GM12864 (cell line): ENCODE measurements around the gene TARS2.

ENCODE experiments used
- DNase-seq: peaks from one replicate; pipeline ENCODE4 v3.0.0-alpha.2; 2011; ENCODE audit warnings: low read depth
- H3K4me3 ChIP-seq: 2 replicates; pipeline ENCODE4 v1.5.1; 2011; ENCODE audit warnings: mild to moderate bottlenecking, low read depth, low read length, control low read depth
- TF ChIP-seq, protein P1 (sequence below): IDR thresholded peaks from 2 replicates; pipeline ENCODE4 v1.5.1; 2011; ENCODE audit warnings: low read depth, mild to moderate bottlenecking, moderate library complexity, low read length, control low read depth, inconsistent platforms; ENCODE audit errors: missing control alignments

The TARS2 gene

DNA sequence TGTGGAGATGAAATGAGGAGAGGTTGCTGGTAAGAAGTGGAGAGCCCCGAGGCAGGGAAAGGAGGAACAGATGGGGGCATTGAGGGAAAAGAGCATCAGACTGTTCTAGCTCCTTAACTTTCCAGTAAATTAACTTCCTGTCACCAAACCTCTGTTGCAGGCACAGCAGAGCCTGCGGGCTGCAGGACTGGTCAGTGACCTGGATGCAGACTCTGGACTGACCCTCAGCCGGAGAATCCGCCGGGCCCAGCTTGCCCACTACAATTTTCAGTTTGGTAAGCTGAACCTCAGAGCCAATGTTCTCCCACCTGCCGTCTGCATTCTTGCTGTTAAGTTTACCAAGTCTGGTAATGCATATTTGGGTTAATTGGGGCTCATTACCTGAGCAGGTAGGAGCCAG is 18.2 kb downstream of the TARS2 start:
- DNase-seq: no peak
- H3K4me3 ChIP-seq: no peak overlapping the region
- TF ChIP-seq, protein P1, sequence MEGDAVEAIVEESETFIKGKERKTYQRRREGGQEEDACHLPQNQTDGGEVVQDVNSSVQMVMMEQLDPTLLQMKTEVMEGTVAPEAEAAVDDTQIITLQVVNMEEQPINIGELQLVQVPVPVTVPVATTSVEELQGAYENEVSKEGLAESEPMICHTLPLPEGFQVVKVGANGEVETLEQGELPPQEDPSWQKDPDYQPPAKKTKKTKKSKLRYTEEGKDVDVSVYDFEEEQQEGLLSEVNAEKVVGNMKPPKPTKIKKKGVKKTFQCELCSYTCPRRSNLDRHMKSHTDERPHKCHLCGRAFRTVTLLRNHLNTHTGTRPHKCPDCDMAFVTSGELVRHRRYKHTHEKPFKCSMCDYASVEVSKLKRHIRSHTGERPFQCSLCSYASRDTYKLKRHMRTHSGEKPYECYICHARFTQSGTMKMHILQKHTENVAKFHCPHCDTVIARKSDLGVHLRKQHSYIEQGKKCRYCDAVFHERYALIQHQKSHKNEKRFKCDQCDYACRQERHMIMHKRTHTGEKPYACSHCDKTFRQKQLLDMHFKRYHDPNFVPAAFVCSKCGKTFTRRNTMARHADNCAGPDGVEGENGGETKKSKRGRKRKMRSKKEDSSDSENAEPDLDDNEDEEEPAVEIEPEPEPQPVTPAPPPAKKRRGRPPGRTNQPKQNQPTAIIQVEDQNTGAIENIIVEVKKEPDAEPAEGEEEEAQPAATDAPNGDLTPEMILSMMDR: no peak

DNA sequence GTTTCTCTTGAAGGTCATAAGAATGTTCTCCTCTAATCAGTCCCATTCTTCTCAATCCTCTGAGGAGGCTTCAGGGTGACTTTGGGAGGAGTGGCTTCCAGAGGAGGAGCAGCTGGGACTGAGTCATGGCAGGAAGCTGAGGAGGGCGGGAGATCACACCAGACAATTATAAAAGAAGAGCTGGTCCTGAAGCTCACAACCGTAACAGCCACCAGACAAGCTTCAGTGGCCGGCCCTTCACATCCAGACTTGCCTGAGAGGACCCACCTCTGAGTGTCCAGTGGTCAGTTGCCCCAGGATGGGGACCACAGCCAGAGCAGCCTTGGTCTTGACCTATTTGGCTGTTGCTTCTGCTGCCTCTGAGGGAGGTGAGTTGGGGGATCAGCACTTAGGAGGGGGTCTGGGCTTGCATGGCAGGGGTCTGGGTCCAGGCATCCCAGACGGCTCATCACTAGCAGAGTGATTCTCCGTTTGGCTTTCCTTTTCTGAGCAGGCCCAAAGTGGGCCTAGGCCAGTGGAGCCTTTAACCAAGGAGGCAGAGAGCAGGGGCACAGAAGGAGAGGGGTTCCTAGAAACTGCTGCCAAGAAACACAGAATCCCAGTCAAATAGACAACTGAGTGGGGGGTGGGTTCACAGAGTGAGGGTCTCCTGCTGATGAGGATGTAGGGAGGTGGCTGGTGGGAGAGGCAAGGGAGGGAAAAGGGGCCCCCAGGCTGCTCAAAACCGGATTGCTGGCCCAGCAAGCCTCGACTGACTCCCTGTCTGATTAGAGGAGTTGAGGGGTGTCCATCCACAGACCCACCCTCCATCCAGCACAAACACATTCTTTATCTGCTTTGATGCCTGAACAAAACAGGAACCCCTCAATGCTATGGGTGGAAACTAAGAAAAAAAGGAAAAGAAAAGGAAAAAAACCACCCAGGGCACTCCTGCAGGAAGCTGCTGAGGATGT is 21.0 kb downstream of the TARS2 start, which contains the start of gene ECM1:
Gene ECM1, plus strand, starts transcription at position 198 of the 953 bp plus-strand sequence. Its CDS starts 101 bp downstream, at position 299.
- H3K4me3 ChIP-seq: no peak within 1 kb of the TSS
- no peak for DNase-seq
- TF ChIP-seq, protein P1: no peak

DNA sequence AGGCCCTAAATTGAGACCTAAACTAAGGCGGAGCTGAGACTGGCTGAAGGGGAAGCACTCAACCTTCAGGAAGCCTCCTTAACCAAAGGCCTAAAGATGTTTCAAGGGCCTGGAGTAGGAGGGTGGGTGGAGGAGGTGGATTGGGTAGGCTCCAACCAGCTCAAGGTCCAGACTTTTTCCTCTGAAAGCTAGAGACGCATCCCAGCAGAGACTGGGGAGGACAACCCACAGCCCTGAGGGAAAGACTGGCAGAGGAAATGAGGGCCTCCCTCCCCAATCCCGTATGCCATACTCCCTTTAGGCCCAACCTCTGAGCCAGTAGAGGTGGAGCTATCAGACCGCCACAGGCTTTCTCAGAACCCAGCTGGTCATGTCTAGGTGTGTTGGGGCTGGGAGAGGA is 21.8 kb downstream of the TARS2 start:
- TF ChIP-seq, protein P1: no peak
- H3K4me3 ChIP-seq: no peak overlapping the region
- DNase-seq: no peak

DNA sequence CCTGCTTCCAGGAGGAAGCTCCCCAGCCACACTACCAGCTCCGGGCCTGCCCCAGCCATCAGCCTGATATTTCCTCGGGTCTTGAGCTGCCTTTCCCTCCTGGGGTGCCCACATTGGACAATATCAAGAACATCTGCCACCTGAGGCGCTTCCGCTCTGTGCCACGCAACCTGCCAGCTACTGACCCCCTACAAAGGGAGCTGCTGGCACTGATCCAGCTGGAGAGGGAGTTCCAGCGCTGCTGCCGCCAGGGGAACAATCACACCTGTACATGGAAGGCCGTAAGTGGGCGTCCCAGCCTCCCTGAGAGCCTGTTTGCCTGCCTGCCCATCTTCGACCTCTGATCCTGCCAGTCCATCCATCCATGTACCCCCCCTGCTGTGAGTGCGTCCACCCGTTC is 24.3 kb downstream of the TARS2 start:
- no peak overlapping the region for H3K4me3 ChIP-seq
- DNase-seq: no peak
- TF ChIP-seq, protein P1: no peak

DNA sequence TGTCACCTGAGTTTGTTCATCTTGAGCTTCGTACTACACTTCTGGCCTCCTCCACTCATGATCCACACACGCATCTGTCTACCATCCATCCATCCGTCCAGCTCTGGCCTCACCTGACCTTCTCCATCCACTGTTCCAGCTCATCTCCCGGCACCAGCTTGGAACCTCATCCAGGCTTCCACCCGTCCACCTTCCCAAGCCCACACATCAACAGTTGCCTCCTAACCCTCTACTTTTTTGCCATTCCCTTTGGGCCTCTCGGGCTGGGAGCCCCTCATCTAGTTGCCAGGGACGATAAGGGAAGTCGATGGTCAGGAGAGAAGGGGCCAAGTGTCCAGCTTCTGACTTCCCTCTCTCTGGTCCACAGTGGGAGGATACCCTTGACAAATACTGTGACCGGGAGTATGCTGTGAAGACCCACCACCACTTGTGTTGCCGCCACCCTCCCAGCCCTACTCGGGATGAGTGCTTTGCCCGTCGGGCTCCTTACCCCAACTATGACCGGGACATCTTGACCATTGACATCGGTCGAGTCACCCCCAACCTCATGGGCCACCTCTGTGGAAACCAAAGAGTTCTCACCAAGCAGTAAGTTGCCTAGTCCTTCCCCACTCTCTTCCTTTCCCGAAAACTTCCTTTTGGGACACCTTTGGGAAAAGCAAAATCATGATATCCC is 24.9 kb downstream of the TARS2 start:
- no peak overlapping the region for H3K4me3 ChIP-seq
- TF ChIP-seq, protein P1: no peak
- DNase-seq: no peak

DNA sequence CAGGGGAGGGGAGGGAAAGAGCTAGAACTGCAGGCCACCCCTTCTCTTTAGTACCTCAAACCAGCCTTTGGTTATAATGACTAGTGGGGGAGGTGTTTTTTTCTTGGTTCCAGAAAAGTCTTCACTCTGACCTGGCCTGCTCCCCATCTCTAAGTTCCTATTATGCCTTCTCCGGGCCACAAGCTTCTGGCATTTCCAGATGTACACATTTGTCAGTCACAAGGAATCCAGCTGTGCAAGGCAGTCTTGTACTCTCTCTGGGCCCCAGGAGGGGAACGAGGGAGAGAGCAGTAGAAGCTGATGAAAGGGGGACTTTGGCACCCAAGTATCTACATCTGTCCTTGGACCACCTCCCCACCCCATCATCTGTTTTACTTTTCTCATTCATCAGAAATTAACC is 25.6 kb downstream of the TARS2 start:
- TF ChIP-seq, protein P1: no peak
- no peak for DNase-seq

More for the DNA sequence above, 25.6 kb downstream of the TARS2 start:
- no peak overlapping the region for H3K4me3 ChIP-seq
